ENCODE data around the gene SLC25A41. TPM values are rescaled to one million over a fixed set of nuclear protein-coding genes. Genes with fewer than 3 reads are reported as not detected.

SLC25A41 gene
- total and polyA plus RNA-seq, 2 experiments from 2014 or later, result 1.0 to 1.7 TPM

DNA sequence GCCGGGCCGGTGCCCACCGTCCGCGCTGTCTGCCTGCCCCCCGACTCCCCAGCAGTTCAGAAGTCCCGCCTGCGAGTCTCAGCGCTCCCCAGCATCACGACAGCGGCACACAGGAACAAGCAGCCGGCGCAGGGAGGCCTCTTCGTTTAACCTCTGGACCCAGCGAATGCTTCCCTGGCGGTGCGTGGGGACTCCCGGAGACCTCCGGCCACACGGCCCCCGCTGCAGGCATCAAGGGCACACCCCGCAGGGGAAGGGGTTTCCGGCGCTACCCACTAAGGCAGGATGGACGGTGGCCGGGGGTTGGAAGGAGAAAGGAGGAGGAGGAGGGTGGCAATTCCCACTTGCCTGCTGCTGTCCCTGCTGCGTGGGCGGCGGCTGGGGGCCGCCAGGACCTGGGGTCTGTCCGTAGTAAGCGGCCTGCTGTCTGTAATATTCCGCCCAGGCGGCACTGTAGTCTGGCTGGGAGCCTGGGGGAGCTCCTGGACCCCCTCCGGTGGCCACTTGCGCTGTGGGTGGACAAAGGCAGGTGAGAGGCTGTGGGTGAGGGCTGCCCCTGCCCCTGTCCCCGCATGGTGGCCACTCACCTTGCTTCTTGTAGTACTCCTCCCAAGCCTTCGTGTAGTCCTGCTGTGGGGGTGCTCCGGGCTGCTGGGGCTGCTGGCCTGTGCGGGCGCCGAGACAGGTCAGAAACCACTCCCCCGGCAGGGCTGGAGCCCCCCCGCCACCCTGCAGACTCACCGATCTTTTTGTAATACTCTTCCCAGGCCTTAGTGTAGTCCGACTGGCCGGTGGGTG, 18.6 kb downstream of the SLC25A41 start:
- Histone ChIP-seq H3K36me3 (peaks cover 52% of the 10 kb centered on the region), H3K4me1 (ENCODE audit: low read depth) (no peaks in the 10 kb centered on the region), H3K27ac (no peak overlapping the region), H3K9me3 (ENCODE audit: low read depth) (no peaks in the 10 kb centered on the region), H3K4me3 (no peak overlapping the region), H3K27me3 (no peaks in the 10 kb centered on the region)
- TF ChIP-seq, protein P1, sequence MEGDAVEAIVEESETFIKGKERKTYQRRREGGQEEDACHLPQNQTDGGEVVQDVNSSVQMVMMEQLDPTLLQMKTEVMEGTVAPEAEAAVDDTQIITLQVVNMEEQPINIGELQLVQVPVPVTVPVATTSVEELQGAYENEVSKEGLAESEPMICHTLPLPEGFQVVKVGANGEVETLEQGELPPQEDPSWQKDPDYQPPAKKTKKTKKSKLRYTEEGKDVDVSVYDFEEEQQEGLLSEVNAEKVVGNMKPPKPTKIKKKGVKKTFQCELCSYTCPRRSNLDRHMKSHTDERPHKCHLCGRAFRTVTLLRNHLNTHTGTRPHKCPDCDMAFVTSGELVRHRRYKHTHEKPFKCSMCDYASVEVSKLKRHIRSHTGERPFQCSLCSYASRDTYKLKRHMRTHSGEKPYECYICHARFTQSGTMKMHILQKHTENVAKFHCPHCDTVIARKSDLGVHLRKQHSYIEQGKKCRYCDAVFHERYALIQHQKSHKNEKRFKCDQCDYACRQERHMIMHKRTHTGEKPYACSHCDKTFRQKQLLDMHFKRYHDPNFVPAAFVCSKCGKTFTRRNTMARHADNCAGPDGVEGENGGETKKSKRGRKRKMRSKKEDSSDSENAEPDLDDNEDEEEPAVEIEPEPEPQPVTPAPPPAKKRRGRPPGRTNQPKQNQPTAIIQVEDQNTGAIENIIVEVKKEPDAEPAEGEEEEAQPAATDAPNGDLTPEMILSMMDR (IDR thresholded peaks at IDR 0.05; ENCODE audit: low read depth, low read length), result no peak
- no peak for DNase-seq (ENCODE audit: low read depth in 1 of 2, low spot score in 1 of 2)

DNA sequence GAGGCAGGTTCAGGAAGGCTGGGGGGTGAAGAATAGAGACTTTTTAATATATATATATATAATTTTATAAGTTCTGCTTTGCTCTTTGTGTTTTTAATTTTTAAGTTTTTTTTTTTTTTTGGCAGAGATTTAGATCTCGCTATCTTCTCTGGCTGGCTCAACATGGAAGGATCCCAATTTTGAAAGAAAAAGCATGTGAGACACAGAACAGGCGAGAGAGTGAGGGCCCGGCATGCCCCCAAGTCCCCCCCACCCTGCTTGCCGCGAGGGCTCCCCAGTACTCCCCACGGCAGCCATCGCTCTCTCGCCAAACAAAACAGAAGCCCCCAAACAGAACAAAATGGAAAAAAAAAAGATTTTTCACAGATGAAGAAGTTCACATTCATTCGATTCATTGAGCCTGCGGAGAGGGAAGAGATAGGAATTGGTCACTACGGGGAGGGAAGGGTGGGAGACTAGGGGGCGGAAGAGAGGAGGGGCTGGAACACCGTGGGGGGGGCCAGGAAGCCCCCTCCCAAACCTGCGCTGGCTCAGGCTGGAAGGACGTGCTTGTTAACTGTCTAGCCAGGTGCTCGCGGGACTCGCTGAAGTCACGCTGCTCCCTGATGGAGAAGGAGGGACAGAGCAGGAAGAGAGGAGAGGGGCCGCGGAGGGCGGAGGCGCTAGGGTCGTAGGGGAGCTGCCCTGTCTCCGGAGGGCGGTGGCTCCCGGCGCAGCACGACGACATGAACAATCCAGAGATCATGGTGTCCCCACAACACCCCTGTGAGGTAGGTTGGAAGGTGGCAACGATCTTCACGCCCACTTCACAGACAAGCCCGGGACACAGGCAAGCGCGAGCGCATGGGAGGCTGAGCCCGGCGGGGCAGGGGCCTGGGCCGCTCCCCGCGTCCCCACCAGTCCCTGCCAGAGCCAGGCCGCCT, 19.6 kb downstream of the SLC25A41 start:
- TF ChIP-seq, protein P1 (IDR thresholded peaks at IDR 0.05; ENCODE audit: low read depth, low read length), result no peak
- Histone ChIP-seq H3K9me3 (ENCODE audit: low read depth) (no peaks in the 10 kb centered on the region), H3K27me3 (no peaks in the 10 kb centered on the region), H3K36me3 (peaks cover 46% of the 10 kb centered on the region), H3K4me3 (no peak overlapping the region), H3K4me1 (ENCODE audit: low read depth) (no peaks in the 10 kb centered on the region), H3K27ac (peak overlapping the region; percentile 43)
- DNase-seq (ENCODE audit: low read depth in 1 of 2, low spot score in 1 of 2), result no peak

DNA sequence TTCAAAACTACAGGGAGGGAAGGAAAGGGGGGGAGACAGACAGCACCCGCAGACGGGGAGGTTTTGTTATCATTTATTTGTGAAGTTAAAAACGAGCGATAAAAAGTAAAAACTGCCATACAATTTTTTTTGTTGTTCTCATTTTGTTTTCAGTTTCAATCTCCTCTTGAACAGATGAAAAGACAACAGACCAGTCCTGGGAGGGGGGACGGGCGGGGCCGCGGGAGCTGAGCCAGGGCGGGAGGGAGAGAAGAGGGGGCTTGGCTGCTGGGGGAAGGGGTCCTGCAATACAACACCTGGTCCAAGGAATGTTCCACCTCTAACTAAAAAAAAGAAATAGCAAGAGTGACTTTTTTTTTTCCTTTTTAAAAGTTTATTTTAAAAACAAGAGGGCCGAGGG, 20.3 kb downstream of the SLC25A41 start:
- TF ChIP-seq, protein P1 (IDR thresholded peaks at IDR 0.05; ENCODE audit: low read depth, low read length), result no peak
- Histone ChIP-seq H3K4me1 (ENCODE audit: low read depth) (no peaks in the 10 kb centered on the region), H3K9me3 (ENCODE audit: low read depth) (no peaks in the 10 kb centered on the region), H3K4me3 (no peak overlapping the region), H3K27ac (no peak overlapping the region), H3K36me3 (peaks cover 41% of the 10 kb centered on the region), H3K27me3 (no peaks in the 10 kb centered on the region)
- no peak for DNase-seq (ENCODE audit: low read depth in 1 of 2, low spot score in 1 of 2)

DNA sequence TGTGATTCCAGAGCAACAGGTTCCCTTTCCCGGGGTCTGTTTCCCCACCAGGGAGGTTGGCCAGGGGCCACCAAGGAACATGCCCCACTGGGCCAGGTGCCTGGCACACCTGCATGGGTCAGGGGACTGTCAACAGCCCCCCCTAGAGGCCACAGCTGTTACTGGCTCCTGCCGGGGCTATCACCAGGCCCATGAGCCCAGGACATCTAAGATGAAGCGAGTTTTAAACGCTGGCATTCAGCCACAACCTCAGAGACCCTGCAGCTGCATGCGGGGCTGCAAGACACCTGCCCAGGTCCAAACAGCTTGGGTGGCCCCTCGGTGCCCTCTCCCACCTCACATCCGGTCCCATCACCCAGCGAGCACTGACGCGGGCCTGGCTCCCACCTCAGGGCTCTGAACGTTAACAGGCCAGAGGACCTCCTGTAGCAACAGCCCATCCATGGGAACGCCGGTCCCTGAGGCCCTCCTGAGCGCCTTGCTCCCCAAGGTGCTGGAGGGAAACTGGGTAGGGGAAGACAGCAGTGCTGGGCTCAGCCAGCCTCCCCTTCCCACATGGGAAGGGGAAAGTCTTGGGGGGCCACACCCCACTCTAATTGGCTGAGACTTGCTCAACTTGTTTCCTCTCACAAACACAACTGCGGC, 21.0 kb downstream of the SLC25A41 start:
- Histone ChIP-seq H3K27me3 (no peaks in the 10 kb centered on the region), H3K9me3 (ENCODE audit: low read depth) (no peaks in the 10 kb centered on the region), H3K27ac (peak overlapping the region; percentile 54), H3K4me3 (no peak overlapping the region), H3K4me1 (ENCODE audit: low read depth) (no peaks in the 10 kb centered on the region), H3K36me3 (peaks cover 35% of the 10 kb centered on the region)
- TF ChIP-seq, protein P1 (IDR thresholded peaks at IDR 0.05; ENCODE audit: low read depth, low read length), result peak; percentile 60
- peak; percentile 27 to 67 for DNase-seq (ENCODE audit: low read depth in 1 of 2, low spot score in 1 of 2)

DNA sequence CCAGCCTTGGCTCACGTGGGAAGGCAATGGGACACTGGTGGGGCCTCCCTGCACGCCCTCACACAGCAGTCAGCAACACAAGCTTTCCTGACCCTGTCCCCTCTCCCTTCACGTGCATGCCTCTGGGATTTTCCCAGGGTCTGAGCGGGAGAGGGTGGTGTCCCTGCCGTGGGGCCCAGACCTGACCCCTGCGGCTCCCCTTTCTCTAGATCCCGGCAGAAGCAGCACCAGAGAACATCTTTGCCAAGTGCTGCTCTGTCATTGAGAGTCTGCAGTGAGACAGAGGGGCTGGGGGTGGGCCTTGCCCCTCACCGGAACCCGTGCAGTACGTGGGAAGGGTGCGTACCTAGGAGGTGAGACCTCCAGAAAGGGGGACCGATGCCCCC, 21.5 kb downstream of the SLC25A41 start:
- no peak for DNase-seq (ENCODE audit: low read depth in 1 of 2, low spot score in 1 of 2)
- TF ChIP-seq, protein P1 (IDR thresholded peaks at IDR 0.05; ENCODE audit: low read depth, low read length), result no peak
- Histone ChIP-seq H3K36me3 (peaks cover 30% of the 10 kb centered on the region), H3K27me3 (no peaks in the 10 kb centered on the region), H3K9me3 (ENCODE audit: low read depth) (no peaks in the 10 kb centered on the region), H3K4me3 (no peak overlapping the region), H3K4me1 (ENCODE audit: low read depth) (no peaks in the 10 kb centered on the region), H3K27ac (peak overlapping the region; percentile 39)
